HG02973 (cell line): ENCODE measurements around the gene EXD2.
"Not testable (repeated sequence)": the region's sequence is repeated elsewhere in the genome, so short reads cannot be mapped to it uniquely, and the experiment has no call there.

ENCODE experiments used
- ATAC-seq: cut with Tn5 transposase; IDR thresholded peaks from one replicate; pipeline ENCODE4 v1.9.1; 2021; ENCODE audit warnings: moderate library complexity; ENCODE audit not compliant: unreplicated experiment

Gene EXD2

GRCh38 chr14:69275331-69275730, 84.0 kb downstream of the EXD2 start:
- ATAC-seq: no peak

- ATAC-seq: not testable (repeated sequence)
These were observed 86.1 kb downstream of the EXD2 start for GRCh38 chr14:69277356-69277755.

- ATAC-seq: no peak
These were observed 89.5 kb downstream of the EXD2 start for GRCh38 chr14:69280746-69281291.

GRCh38 chr14:69281450-69282169, 90.3 kb downstream of the EXD2 start:
- ATAC-seq: no peak

- no peak for ATAC-seq
These were observed 91.2 kb downstream of the EXD2 start for GRCh38 chr14:69282448-69282847.

- ATAC-seq: no peak
These were observed 92.9 kb downstream of the EXD2 start for GRCh38 chr14:69284170-69284569.

- ATAC-seq: no peak
These were observed 94.5 kb downstream of the EXD2 start for GRCh38 chr14:69285661-69286255.

- no peak for ATAC-seq
These were observed 96.1 kb downstream of the EXD2 start for GRCh38 chr14:69287098-69288010.

- no peak for ATAC-seq
These were observed 96.9 kb downstream of the EXD2 start for GRCh38 chr14:69288011-69288771.

- ATAC-seq: no peak
These were observed 97.8 kb downstream of the EXD2 start for GRCh38 chr14:69288956-69289705.

GRCh38 chr14:69289811-69290520, 98.7 kb downstream of the EXD2 start:
- ATAC-seq: no peak

GRCh38 chr14:69290881-69291280, 99.6 kb downstream of the EXD2 start:
- not testable (repeated sequence) for ATAC-seq

GRCh38 chr14:69291396-69291795, 100.1 kb downstream of the EXD2 start:
- ATAC-seq: no peak

- no peak for ATAC-seq
These were observed 100.7 kb downstream of the EXD2 start for GRCh38 chr14:69291891-69292561.
